GM12878 (cell line): Measurements from ENCODE around the gene RAD18. TPM values are rescaled to one million over a fixed set of nuclear protein-coding genes. Genes with fewer than 3 reads are reported as not detected.

Experiments used
- ATAC-seq: fragments of 200-7000 bp; cut with Tn5 transposase; 3 replicates; pipeline ENCODE4 v1.9.1; 2020; ENCODE audit warnings: mild to moderate bottlenecking, moderate library complexity
- BruUV-seq: library from RNA; stranded (reverse); fragments of 400-500 nt; replicated peaks from 2 replicates; lab custom pipeline; 2021; lab: Mats Ljungman, UMichigan
- CTCF ChIA-PET: fragments of 300-600 bp; sonication (Branson Sonifier 250); formaldehyde crosslinking; extraction: SDS; loops from one replicate; lab custom pipeline; 2021; ENCODE audit warnings: inconsistent platforms; lab: Yijun Ruan, JAX
- POLR2A ChIA-PET: fragments of 350-600 bp; formaldehyde crosslinking; extraction: SDS; loops from one replicate; lab custom pipeline; 2021; ENCODE audit warnings: inconsistent platforms; lab: Charles Lee
- RAD21 ChIA-PET: fragments of 300-600 bp; sonication (Branson Sonifier 250); formaldehyde crosslinking; loops from one replicate; lab custom pipeline; 2023; ENCODE audit warnings: antibody characterized with exemption; ENCODE audit not compliant: unreplicated experiment; lab: Charles Lee
- SMC1A ChIA-PET: fragments of 300-600 bp; sonication (Branson Sonifier 250); formaldehyde crosslinking; loops from one replicate; lab custom pipeline; 2023; ENCODE audit not compliant: unreplicated experiment, uncharacterized antibody; lab: Charles Lee
- DNase-seq: peaks from one replicate; pipeline ENCODE4 v3.0.0-alpha.2; 2011; ENCODE audit warnings: low read depth, low spot score
- FAIRE-seq: peaks from 3 replicates; lab custom pipeline; 2011; peaks lifted over from hg19 to GRCh38; lab: Jason Lieb, UNC
- H2AFZ ChIP-seq: 2 replicates; pipeline ENCODE4 v1.6.0; 2011; ENCODE audit warnings: low read depth, low read length, control low read depth; ENCODE audit not compliant: control insufficient read depth
- H3K27ac ChIP-seq: 2 replicates; pipeline ENCODE4 v1.5.1; 2011; ENCODE audit warnings: control low read depth; ENCODE audit not compliant: control insufficient read depth, insufficient read depth
- H3K27me3 ChIP-seq, 2 experiments: replicated peaks in 1 of 2; 2 replicates each; pipeline versions ENCODE4 v1.6.0 to v1.6.1; 2011; ENCODE audit warnings: low read length in 1 of 2; ENCODE audit not compliant: control insufficient read depth in 2 of 2, insufficient read depth in 2 of 2
- H3K36me3 ChIP-seq, 2 experiments: 2 replicates each; pipeline ENCODE4 v1.5.1; 2011; ENCODE audit warnings: low read length in 1 of 2; ENCODE audit not compliant: control insufficient read depth in 2 of 2, insufficient read depth in 2 of 2
- H3K4me1 ChIP-seq: 2 replicates; pipeline ENCODE4 v1.6.1; 2011; ENCODE audit warnings: mild to moderate bottlenecking, low read length, moderate library complexity, mixed read lengths; ENCODE audit not compliant: control insufficient read depth, insufficient read depth
- H3K4me2 ChIP-seq: 2 replicates; pipeline ENCODE4 v1.6.0; 2011; ENCODE audit warnings: control low read depth; ENCODE audit not compliant: control insufficient read depth, insufficient read depth
- H3K4me3 ChIP-seq: fragments of 200-600 bp; sonication (generic); 2 replicates; pipeline ENCODE4 v1.5.1; 2016
- H3K79me2 ChIP-seq: 2 replicates; pipeline ENCODE4 v1.6.0; 2011; ENCODE audit warnings: low read length; ENCODE audit not compliant: control insufficient read depth, insufficient read depth
- H3K9ac ChIP-seq: 2 replicates; pipeline ENCODE4 v1.8.0; 2011; ENCODE audit warnings: low read length, control low read depth, mixed read lengths; ENCODE audit not compliant: control insufficient read depth, insufficient read depth
- H3K9me3 ChIP-seq: replicated peaks from 3 replicates; pipeline ENCODE4 v1.5.1; 2011; ENCODE audit warnings: mild to moderate bottlenecking, low read length; ENCODE audit not compliant: control insufficient read depth, insufficient read depth
- H4K20me1 ChIP-seq: 2 replicates; pipeline ENCODE4 v1.6.0; 2011; ENCODE audit not compliant: control insufficient read depth, insufficient read depth
- BACH1 ChIP-seq: fragments of 450-650 bp; IDR thresholded peaks from 2 replicates; pipeline ENCODE4 v1.6.1; 2017; ENCODE audit warnings: mild to moderate bottlenecking, borderline replicate concordance
- CEBPB ChIP-seq, 2 experiments: fragments of 150-350 bp in 1 of 2; IDR thresholded peaks; 2 replicates each; pipeline ENCODE4 v1.6.1; 2012 to 2014; ENCODE audit warnings: low read depth in 2 of 2, low read length in 2 of 2, borderline replicate concordance in 1 of 2, inconsistent platforms in 1 of 2
- EGR1 ChIP-seq, 2 experiments: IDR thresholded peaks; 1 replicate in 1 of 2; 2 replicates in 1 of 2; pipeline ENCODE4 v1.6.1; 2011 to 2012; ENCODE audit warnings: low read depth in 2 of 2, low read length in 2 of 2, borderline replicate concordance in 1 of 2, mild to moderate bottlenecking in 1 of 2, moderate library complexity in 1 of 2
- RUNX3 ChIP-seq: IDR thresholded peaks from 2 replicates; pipeline ENCODE4 v1.6.1; 2012; ENCODE audit warnings: low read length, inconsistent platforms
- ZBTB4 ChIP-seq: fragments of 450-650 bp; formaldehyde crosslinking; IDR thresholded peaks from 2 replicates; pipeline ENCODE4 v1.4.0; 2022; ENCODE audit warnings: mild to moderate bottlenecking, moderate library complexity
- WGBS: methylation state at CpG from one replicate; pipeline ENCODE4 v1.1.6; 2016; ENCODE audit warnings: low lambda C conversion rate; ENCODE audit not compliant: insufficient replicate concordance, insufficient coverage; ENCODE audit errors: missing lambda C conversion rate; 5-methylcytosine and 5-hydroxymethylcytosine counted together
- in situ Hi-C: fragments of 300-500 bp; cut with MboI; formaldehyde crosslinking; loops from 9 replicates; pipeline ENCODE4 v1.14.3; 2018; ENCODE audit warnings: mixed read lengths
- intact Hi-C: fragments of 100-400 bp; cut with micrococcal nuclease; formaldehyde crosslinking; loops from one replicate; pipeline ENCODE4 v1.14.2; 2022; ENCODE audit not compliant: unreplicated experiment
- polyA plus RNA-seq, 11 experiments: library from polyadenylated mRNA; depleted of rRNA in 4 of 11; unstranded in 6 of 11; stranded (reverse) in 5 of 11; fragments of >200 nt; fragmentation: Nextera tagmentation in 4 of 11; fragmentation: Illumina TruSeq in 1 of 11; extraction: Ambion mirVana in 4 of 11; extraction: Trizol in 1 of 11; gene quantifications; 1 replicate in 1 of 11; 2 replicates in 10 of 11; pipeline versions ENCODE4 v1.2.1 to v1.2.3, GENCODE V29; 2011 to 2016; ENCODE audit warnings: inconsistent platforms in 2 of 11, missing spikeins in 2 of 11, low read depth in 1 of 11
- total RNA-seq, 4 experiments: library from RNA; depleted of rRNA in 3 of 4; stranded (reverse); fragments of >200 nt in 3 of 4; fragmentation: Illumina TruSeq in 1 of 4; extraction: Trizol in 1 of 4; gene quantifications; 2 replicates each; pipeline versions ENCODE4 v1.2.1 to v1.2.3, GENCODE V29; 2013 to 2021

RAD18 gene
- total and polyA plus RNA-seq, 10 of the 15 experiments (the other 5 are each of a cell fraction or from before 2014, with no cell fraction given), result 8.7 to 38.6 (median 19.2) TPM

- 92% methylated on average over 4 of the region's 4 CpGs for WGBS
- Histone ChIP-seq H3K36me3 (no peaks in the 10 kb centered on the region; a peak in 2 of 4 replicates), H3K9ac (no peak overlapping the region), H3K9me3 (no peaks in the 10 kb centered on the region), H3K27me3 (no peaks in the 10 kb centered on the region), H3K27ac (no peak overlapping the region), H3K4me3 (no peak overlapping the region), H3K79me2 (no peaks in the 10 kb centered on the region), H4K20me1 (no peaks in the 10 kb centered on the region), H3K4me2 (no peak overlapping the region), H2AFZ (no peak overlapping the region), H3K4me1 (no peaks in the 10 kb centered on the region)
- POLR2A ChIA-PET, result no interaction called here
- in situ Hi-C loops (no loop called here), intact Hi-C loops (no loop called here)
- SMC1A ChIA-PET, result no interaction called here
- RAD21 ChIA-PET, result no interaction called here
- no peak for DNase-seq
- CTCF ChIA-PET, result interaction anchor here (0.6 kb wide), 1 partner anchor 1133 kb away, joined by 3 read pairs; no protein-coding TSS in a partner anchor
- TF ChIP-seq RUNX3 (no peak), EGR1 (IDR thresholded peaks at IDR 0.05; ENCODE audit: borderline replicate concordance in 1 of 2, low read depth in 2 of 2, low read length in 2 of 2) (no peak), BACH1 (no peak)
- no TSS peak for BruUV-seq
- no peak for ATAC-seq
- no peak for FAIRE-seq
Observed at GRCh38 chr3:8914491-8914890, 48.8 kb downstream of the RAD18 start.

GRCh38 chr3:8911781-8912180, 51.5 kb downstream of the RAD18 start:
- in situ Hi-C loops, result no loop called here

More at GRCh38 chr3:8911781-8912180, 51.5 kb downstream of the RAD18 start:
- Histone ChIP-seq H2AFZ (no peak overlapping the region), H3K4me2 (no peak overlapping the region), H3K9me3 (no peaks in the 10 kb centered on the region), H4K20me1 (no peaks in the 10 kb centered on the region), H3K79me2 (no peaks in the 10 kb centered on the region), H3K27me3 (no peaks in the 10 kb centered on the region), H3K4me1 (no peaks in the 10 kb centered on the region), H3K27ac (no peak overlapping the region), H3K4me3 (no peak overlapping the region), H3K9ac (no peak overlapping the region), H3K36me3 (no peaks in the 10 kb centered on the region; a peak in 2 of 4 replicates)
- CTCF ChIA-PET, result no interaction called here
- RAD21 ChIA-PET, result no interaction called here
- no TSS peak for BruUV-seq
- SMC1A ChIA-PET, result interaction anchor here (0.9 to 1.1 kb wide), 2 partner anchors 14 to 44 kb away, joined by 3 to 4 read pairs; no protein-coding TSS in a partner anchor
- no peak for ATAC-seq
- no peak for FAIRE-seq
- DNase-seq, result no peak
- 65% methylated on average over 2 of the region's 2 CpGs for WGBS
- TF ChIP-seq ZBTB4 (CRISPR knock-in tag), result no peak
- TF ChIP-seq CEBPB (IDR thresholded peaks at IDR 0.05; ENCODE audit: borderline replicate concordance in 1 of 2, low read depth in 2 of 2, low read length in 2 of 2), result no peak
- POLR2A ChIA-PET, result no interaction called here
- intact Hi-C loops, result no loop called here
